ENCODE measurements around the gene IMMP2L.
"Not testable (repeated sequence)": the region's sequence is repeated elsewhere in the genome, so short reads cannot be mapped to it uniquely, and the experiment has no call there.

The IMMP2L gene

DNA sequence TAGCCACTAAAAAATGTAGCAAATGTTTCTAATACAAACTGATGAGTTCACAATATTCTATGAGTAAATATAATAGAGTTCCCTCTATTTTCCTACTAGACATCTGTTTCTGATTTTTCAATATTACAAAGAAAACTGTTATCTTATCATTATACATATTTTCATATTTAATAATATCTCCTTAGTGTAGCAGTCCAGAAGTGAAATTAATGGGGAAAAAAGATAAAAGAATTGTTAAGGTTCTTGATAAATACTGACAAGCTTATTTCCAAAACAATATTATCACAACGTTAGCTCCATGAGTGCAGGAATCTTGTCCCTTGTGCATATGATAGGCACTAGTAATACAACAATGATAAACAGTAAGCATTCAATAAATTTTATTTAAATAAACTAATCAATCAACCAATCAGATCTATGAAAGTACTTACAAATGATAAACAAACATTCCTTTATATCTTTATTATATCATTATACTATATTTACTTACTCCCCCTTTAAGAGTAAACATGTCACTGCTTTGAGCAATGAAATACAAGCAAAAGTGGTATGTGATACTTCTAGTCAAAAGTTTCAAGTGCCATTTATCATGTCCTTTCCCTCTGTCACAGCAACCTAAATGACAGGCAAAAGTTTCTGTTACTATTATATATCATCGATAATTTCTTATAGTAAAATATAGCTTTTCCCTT lies 103.1 kb downstream of the IMMP2L start:
- no peak for DNase-seq

DNA sequence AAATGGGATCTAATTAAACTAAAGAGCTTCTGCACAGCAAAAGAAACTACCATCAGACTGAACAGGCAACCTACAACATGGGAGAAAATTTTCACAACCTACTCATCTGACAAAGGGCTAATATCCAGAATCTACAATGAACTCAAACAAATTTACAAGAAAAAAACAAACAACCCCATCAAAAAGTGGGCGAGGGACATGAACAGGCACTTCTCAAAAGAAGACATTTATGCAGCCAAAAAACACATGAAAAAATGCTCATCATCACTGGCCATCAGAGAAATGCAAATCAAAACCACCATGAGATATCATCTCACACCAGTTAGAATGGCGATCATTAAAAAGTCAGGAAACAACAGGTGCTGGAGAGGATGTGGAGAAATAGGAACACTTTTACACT lies 111.6 kb downstream of the IMMP2L start:
- DNase-seq = not testable (repeated sequence)

DNA sequence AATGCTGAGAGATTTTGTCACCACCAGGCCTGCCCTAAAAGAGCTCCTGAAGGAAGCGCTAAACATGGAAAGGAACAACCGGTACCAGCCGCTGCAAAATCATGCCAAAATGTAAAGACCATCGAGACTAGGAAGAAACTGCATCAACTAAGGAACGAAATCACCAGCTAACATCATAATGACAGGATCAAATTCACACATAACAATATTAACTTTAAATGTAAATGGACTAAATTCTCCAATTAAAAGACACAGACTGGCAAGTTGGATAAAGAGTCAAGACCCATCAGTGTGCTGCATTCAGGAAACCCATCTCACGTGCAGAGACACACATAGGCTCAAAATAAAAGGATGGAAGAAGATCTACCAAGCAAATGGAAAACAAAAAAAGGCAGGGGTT lies 114.8 kb downstream of the IMMP2L start:
- not testable (repeated sequence) for DNase-seq

DNA sequence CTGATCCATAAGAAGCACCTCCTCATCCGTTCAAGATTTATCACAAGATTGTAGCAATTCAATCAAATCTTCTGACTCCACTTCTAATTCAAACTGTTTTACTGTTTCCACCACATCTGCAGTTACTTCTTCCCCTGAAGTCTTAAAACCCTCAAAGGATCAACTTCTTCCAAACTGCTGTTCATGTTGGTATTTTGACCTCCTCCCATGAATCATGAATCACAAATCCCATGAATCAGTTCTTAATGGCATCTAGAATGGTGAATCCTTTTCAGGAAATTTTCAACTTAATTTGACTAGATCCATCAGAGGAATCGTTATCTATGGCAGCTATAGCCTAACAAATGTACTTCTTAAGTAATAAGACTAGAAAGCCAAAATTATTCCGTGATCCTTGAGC lies 122.3 kb downstream of the IMMP2L start:
- no peak for DNase-seq

DNA sequence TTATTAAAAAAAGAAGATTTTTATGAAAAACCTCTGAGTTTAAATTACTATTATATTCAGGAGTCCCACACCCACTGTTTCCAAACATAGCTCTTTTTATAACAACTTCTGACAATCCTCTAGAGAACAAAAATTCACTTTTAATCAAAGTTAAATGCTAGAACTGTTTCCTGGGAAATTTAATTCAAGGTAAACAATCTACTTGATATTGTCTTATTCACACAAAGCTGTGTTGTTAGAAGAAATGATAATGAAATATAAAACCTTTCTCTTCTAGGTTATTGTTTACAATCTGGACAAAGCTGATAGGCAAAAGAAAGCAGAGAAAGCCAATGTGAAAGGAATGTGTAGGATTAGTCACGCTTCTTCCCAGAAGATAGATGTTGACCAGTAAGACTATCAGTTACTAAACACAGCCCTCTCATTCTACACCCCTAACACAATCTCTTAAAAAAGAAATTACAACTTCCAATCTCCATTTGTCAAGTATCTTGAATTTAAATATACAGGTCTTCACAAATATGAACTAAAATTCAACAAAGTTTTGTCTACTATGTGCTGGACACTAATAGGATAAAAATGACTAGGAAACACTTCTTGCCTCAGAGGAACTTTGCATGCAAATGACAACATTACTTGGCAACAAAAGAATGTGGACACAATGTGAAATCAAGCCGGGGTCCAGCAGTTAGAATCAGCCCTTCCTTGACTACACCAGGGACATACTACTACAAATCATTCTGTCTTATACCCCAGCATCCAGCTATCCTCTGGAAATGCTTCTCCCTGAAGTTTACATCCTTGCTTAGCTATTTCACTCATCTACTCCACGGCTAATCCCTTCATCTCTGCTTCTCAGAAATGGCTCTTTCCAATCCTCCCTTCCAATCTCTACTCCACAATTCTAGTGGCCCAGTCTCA lies 123.7 kb downstream of the IMMP2L start:
- DNase-seq = no peak

DNA sequence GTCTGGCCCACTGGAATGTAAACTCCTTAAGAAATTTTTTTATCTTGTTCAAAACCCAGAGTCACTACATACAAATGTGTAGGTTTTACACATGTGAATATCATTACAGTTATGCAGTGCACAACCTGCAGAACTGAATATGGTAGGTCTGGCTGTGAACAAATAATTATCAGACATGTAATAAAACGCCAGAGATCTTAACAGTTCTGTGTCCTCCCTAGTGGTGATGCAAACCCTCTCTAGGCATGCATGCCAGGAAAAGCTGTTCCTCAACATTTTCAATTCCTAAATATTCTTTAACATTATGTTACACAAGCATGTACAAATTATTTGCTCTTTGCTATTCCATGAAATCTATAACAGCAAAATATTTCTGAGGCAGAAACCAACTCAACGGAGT lies 124.6 kb downstream of the IMMP2L start:
- no peak for DNase-seq

DNA sequence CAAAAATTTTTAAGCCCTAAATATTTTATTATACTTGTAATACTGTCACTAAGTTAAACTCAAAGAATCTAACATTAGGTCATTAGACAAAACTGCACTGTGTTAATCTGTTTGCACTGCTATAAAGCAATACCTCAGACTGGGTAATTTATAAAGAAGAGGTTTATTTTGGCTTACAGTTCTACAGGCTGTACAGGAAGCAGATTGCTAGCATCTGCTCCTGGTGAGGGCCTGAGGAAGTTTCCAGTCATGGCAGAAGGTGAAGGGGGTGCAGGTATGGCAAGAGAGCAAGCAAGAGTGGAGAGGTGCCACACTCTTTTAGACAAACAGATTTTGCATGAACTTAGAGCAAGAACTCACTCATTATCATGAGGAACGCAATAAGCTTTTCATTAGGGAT lies 125.7 kb downstream of the IMMP2L start:
- DNase-seq = no peak

DNA sequence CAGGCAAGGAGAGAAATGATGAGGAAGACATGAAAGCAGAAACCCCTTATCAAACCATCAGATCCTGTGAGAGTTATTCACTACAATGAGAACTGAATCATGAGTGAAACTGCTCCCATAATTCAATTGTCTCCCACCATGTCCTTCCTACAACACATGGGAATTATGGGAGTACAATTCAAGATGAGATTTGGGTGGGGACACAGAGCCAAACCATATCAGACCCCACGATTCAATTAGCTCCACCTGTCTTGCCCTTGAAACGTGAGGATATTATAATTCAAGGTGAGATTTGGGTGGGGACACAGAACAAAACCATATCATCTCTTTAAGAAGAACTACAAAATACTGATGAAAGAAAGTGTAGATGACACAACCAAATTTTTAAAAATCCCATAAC lies 128.9 kb downstream of the IMMP2L start:
- no peak for DNase-seq

DNA sequence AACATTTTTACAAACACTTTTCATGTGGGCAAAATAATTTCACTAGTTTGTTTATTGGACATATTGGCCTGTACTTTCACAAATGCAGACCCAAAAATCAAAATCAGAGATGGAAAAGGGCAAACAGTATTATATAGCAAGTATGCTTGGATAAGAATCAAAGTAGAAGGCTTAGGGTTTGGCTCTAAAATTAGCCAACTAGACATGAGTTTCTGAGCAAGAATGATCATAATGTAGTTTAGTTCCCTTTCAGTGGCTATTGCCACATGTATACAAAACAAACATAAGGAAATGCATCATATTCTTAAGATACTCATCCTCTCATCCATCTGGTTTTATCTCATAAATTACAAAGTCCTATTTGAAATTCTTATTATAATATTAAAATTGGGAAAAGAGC lies 132.5 kb downstream of the IMMP2L start:
- DNase-seq = no peak

DNA sequence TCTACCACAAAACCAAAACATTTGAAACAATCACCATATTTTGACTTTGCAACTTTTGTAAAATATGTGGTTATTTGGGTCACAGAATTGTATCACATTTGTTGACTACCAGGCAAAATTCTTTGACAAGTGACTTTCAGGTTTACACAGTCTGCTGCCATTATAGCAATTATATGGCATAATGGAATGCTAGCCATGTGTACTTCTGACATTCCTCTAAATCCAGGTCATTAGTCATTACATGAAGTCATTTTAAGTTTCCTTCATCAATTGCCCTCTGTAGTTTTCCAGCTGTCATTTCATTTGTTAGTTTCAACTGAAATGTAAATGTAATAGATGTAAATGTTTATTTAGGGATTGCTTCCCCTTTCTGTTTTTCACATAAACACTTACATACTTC lies 137.5 kb downstream of the IMMP2L start:
- DNase-seq = no peak

DNA sequence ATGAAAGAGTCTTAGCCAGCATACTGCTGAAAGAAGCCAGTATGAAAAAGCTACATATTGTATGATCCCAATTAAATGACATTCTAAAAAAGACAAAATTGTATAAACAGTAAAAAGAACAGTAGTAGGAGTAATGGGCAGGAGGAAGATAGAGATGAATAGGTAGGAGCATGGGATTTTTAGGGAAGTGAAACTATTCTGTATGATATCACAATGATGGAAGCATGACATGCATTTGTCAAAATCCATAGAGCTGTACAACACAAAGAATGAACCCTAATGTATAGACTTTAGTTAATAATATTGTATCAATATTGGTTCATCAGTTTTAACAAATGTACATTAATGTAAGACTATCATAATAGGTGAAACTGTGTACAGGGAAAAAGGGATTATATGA lies 147.9 kb downstream of the IMMP2L start:
- DNase-seq = no peak

DNA sequence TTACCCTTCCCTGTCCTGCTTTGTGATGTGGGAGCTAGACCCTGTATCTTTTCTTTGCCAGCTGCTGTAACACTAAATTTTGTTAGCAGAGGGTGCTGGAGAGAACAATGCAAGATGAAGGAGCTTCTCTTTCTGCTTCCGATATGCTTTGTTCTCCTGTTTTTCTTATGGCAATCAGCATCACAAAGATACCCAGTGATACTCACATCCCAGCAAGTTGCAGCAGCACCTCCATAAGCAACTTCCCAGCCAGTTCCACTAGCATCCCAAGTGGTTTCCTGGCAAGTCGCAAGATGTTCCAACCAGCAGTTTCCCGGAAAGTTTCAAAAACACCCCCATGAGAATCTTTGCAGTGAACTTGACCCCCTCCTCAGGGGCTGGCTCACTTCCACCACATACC lies 148.6 kb downstream of the IMMP2L start:
- DNase-seq = no peak

DNA sequence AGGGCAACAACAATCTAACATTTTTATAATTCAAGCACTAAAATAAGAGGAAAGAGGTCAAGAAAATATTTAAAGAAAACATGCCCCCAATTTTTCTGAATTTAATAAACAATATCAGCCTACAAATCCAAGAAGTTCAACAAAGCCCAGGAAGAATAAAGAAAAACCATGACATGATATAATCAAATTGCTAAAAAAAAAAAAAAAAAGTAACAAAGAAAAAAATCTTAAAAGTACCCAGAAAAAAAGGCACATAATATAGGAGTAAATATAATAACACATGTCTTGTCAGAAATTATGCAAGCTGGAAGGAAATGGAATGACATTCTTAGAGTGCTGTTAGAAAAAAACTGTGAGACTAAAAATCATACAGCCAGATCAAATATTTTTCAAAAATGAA lies 151.4 kb downstream of the IMMP2L start:
- no peak for DNase-seq

DNA sequence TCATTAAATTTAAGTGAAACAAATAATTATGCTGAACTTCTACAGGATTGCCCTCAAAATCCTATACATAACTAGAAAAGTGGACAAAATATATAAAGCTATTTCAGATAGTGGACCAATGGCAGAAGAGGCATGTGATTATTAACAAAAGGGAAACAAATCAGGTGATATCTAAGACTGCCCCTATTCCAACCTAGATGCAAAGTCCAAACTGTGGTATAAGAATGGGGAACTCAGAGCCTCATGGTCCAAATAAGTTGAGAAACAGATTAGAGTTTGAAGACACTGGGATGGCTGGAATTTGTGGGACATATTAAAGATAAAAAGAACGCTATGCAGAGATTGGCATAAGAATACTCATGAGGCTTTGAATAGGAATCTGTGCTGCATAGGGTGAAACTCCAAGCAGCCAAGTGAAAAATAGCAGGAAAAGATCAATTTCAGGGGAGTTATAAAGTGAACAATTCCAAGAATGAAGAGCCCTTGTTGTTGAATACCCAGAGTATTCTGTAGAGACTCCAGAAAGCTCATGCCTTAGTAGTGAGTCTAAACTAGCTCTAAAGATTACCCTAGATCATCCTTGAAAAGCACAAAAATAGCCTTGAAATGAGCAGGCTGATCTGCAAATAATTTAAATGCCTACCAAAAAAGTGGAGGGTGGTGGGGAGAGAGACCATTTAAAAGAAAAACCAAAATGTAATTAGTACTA lies 152.4 kb downstream of the IMMP2L start:
- no peak for DNase-seq

DNA sequence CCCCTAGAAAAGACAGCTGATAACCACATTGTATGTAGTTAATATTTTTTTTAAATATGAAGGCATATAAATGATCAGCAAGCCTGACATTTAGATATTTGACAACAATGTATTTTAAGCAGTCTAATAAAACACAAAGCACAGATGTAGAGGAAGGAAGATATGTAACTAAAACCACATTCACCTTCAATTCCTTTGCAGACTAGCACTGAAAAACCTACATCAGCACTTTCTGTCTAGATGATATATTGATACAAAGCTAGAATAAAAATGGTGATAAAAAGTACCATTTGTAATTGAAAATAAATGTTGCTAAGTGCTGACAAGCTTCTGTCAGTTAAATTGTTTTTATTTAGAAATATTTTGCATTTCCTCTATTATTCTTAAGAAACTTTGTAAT lies 153.6 kb downstream of the IMMP2L start:
- no peak for DNase-seq

DNA sequence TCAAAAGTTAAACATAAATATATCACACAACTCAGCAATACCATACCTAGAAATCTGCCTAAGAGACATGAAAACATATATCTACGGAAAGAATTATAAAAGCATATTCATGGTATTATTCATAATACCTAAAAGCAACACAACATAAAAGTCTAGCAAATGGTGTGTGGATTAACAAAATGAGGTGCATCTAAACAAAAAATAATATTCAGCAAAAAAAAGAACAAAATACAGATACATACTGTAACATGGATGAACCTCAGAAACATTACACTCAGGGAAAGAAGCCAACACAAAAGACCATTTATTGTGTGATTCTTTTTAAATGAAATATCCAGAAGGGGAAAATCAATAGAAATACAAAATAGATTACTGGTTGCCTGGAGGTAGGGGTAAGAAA lies 155.0 kb downstream of the IMMP2L start:
- no peak for DNase-seq

DNA sequence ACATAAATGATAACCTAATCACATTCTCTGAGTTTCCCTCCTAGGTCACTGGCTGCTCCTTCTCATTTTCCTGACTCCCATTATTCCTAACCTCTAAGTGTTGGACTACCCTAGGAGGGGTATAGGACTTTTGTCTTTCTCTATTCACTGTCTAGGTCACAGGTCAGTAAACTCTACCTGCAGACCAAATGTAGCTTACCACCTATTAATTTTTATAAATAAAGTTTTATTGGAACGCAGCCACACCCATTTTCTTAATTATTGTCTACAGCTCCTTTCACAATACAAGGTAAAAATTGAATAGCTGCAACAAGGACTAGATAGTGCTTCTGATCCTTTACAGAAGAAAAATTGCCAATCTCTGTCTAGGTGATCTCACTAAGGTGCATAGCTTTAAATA lies 156.7 kb downstream of the IMMP2L start:
- no peak for DNase-seq

DNA sequence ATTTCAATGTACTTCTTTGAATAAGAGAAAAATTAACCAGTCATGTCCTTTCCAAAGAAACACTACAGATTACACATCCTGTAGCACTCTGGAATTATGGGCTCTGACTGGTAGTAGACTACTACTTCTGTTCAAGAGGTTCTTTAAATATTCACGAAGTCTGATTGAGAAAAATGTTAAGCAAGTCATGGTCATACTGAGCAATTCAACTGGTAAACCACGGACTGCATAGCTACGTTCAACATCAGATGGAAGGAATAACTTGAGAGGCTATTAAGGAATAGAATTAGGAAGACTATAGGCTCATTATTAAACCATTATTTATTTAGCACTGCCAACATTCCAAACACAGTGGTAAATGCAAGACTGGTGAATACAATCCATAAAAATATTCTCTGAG lies 160.8 kb downstream of the IMMP2L start:
- DNase-seq = no peak

DNA sequence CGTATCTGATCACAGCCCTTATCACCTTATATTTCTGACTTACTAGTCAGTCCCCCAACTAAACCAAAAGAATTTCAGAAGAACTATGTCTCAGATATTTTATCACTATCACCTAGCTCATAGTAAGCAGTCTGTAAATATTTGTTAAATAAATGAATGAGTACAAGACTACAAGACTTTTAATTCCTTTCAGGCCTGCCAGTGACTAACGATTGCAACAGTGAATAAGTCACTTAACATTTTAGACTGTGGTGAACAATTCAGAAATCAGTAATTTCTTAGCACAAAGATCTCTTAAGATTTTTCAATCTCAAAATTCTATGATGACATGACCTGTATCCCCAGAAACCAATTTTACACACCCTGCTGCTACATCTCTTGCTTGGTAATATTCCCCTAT lies 162.2 kb downstream of the IMMP2L start:
- DNase-seq = no peak

DNA sequence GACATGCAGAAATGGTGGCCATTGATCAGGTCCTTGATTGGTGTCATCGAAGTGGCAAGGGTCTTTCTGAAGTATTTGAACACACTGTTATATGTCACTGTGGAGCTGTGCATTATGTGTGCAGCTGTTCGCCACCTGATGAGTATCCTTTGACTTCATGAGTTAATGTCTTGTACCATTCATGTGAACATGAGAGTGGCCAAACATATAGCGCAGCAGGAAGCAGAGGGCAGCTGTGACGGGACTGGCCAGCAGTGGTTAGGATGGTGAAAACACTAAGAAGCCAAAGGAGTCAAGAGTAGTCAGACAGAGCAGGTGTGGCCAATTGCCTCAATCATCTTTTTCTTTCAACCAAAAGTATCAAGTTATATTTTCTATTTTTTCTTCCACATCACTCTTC lies 167.4 kb downstream of the IMMP2L start:
- DNase-seq = no peak

DNA sequence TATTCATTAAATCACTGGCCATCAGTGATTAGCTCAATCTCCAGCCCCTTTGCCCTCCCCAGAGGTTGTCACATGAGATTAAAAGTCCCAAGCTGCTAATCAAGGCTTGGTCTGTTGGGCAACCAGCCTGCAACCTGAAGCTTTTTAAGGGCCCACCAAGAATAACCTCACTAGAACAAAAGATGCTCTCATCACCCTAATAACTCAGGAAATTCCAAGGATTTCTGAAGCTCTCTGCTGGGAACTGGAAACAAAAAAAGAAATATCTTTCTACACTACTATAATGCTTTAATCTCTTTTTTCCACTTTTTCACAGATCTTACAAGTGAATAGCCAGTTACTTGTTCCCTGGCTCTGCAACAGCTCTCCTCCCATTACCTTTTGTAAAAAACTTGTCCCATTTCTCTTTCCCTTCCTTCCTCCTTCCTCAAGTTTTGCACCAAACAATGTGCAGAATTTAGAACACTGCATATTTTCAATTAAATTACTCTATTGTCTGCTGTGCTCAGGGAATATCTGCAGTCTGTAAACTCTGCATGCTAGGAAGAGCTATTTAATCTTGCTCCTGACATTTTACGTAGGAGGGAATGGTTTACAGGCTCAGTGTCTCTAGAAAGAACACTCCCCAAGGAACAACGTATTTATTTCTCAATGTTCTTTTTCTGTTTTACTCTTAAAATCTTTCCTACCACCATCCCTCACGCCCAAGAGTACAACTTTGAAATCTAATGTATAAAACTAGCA lies 169.1 kb downstream of the IMMP2L start:
- DNase-seq = no peak

DNA sequence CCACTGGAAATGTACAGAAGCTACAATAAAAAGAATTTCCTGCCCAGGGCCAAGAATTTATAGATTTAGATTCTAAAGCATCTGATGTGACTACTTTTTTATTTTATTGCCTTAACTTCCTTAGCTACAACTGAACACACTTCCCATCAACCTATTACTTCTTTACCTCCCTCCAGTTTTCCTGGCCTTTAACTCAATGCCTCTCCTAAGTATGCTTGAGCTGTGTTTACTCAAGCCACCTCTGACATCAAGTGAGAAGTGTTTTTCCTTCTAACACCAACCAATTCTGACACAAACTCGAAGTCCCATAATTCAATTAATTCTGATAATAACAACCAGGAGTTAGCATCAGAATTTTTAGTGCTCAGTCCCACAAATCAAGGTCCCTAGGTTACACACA lies 170.0 kb downstream of the IMMP2L start:
- DNase-seq = no peak

DNA sequence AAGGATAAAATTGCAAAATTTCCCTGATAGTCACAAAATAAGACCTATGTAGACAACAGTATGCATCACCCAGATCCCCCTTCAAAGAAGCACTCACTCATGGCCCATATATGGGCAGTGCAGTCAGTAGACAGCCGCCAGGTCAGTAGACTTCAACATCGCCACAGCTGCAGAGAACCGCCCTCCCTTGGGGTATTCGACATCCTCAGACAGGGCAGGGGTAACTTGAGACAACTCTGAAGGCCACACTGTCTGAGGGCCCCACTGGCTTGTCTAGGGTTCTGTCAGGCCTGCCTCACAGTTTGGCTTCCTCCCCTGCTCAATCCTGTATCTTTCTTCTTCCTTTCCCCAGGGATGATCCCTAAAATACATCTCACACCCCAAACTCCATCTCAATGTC lies 172.3 kb downstream of the IMMP2L start:
- no peak for DNase-seq

Measured in NCI-H526 treated with DMSO at 0.1 percent for 48 hours (cell line).